T-cell (primary cell): ENCODE measurements around the gene RPS29. TPM values are rescaled to one million over a fixed set of nuclear protein-coding genes. Genes with fewer than 3 reads are reported as not detected.

Source experiments
- ATAC-seq, 4 experiments: fragments of 200-7000 bp in 3 of 4; fragments of 150-1000 bp in 1 of 4; cut with Tn5 transposase; replicated peaks in 1 of 4; 1 replicate in 3 of 4; 2 replicates in 1 of 4; pipeline ENCODE4 v1.10.0; 2021; ENCODE audit warnings: moderate library complexity in 3 of 4, mild to moderate bottlenecking in 2 of 4, moderate number of reproducible peaks in 1 of 4
- CTCF ChIA-PET, 2 donors: fragments of 300-600 bp; sonication (Branson Sonifier 250); formaldehyde crosslinking; loops; one replicate each; lab custom pipeline; 2022; ENCODE audit warnings: antibody characterized with exemption in 2 of 2; lab: Charles Lee
- POLR2A ChIA-PET, 2 donors: fragments of 300-600 bp; sonication (Branson Sonifier 250); formaldehyde crosslinking; loops; one replicate each; lab custom pipeline; 2022; ENCODE audit warnings: antibody characterized with exemption in 2 of 2; lab: Charles Lee
- DNase-seq, 35 experiments: peaks; one replicate each; pipeline versions ENCODE4 v3.0.0 to v3.0.0-alpha.2; 2013 to 2023
- H3K27ac ChIP-seq: one replicate; pipeline ENCODE4 v1.5.1; 2013; ENCODE audit warnings: low read length
- H3K27me3 ChIP-seq, 2 experiments: replicated peaks in 1 of 2; 1 replicate in 1 of 2; 2 replicates in 1 of 2; pipeline versions ENCODE4 v1.6.1 to v1.7.0; 2013; ENCODE audit warnings: low read length in 1 of 2, mixed read lengths in 1 of 2; ENCODE audit not compliant: control insufficient read depth in 2 of 2, insufficient read depth in 2 of 2; ENCODE audit errors: extremely low read depth in 1 of 2
- H3K36me3 ChIP-seq, 2 donors: 1 replicate in 1 of 2; 2 replicates in 1 of 2; pipeline versions ENCODE4 v1.6.1 to v1.7.0; 2013; ENCODE audit warnings: low read length in 1 of 2; ENCODE audit not compliant: control insufficient read depth in 2 of 2, insufficient read depth in 1 of 2; ENCODE audit errors: extremely low read depth in 1 of 2
- H3K4me1 ChIP-seq, 2 experiments: 1 replicate in 1 of 2; 2 replicates in 1 of 2; pipeline versions ENCODE4 v1.6.1 to v1.7.0; 2013; ENCODE audit warnings: low read length in 2 of 2, mixed read lengths in 1 of 2; ENCODE audit not compliant: insufficient read depth in 2 of 2, control insufficient read depth in 1 of 2; ENCODE audit errors: extremely low read depth in 1 of 2
- H3K4me3 ChIP-seq, 2 donors: 1 replicate in 1 of 2; 2 replicates in 1 of 2; pipeline versions ENCODE4 v1.5.1 to v1.7.0; 2013; ENCODE audit warnings: mild to moderate bottlenecking in 2 of 2, low read length in 1 of 2, moderate library complexity in 1 of 2; ENCODE audit not compliant: control insufficient read depth in 1 of 2; ENCODE audit errors: extremely low read depth in 1 of 2
- H3K9me3 ChIP-seq: 2 replicates; pipeline ENCODE4 v1.7.0; 2013
- H3K27ac Mint-ChIP-seq, 2 donors: one replicate each; pipeline ENCODE4 v1.8.0; 2020 to 2021; ENCODE audit warnings: mild to moderate bottlenecking in 2 of 2, mixed read lengths in 2 of 2
- H3K27me3 Mint-ChIP-seq, 2 donors: one replicate each; pipeline ENCODE4 v1.8.0; 2021 to 2022; ENCODE audit warnings: mixed read lengths in 2 of 2
- H3K36me3 Mint-ChIP-seq: one replicate; pipeline ENCODE4 v1.8.0; 2021; ENCODE audit warnings: mixed read lengths
- H3K4me1 Mint-ChIP-seq, 3 donors: one replicate each; pipeline ENCODE4 v1.8.0; 2020 to 2022; ENCODE audit warnings: mixed read lengths in 3 of 3, mild to moderate bottlenecking in 1 of 3
- H3K4me3 Mint-ChIP-seq, 3 donors: one replicate each; pipeline ENCODE4 v1.8.0; 2020 to 2022; ENCODE audit warnings: mild to moderate bottlenecking in 3 of 3, mixed read lengths in 3 of 3, moderate library complexity in 3 of 3
- H3K9me3 Mint-ChIP-seq, 3 donors: one replicate each; pipeline ENCODE4 v1.8.0; 2020 to 2022; ENCODE audit warnings: mixed read lengths in 3 of 3
- WGBS: methylation state at CpG from one replicate; pipeline ENCODE4 v1.1.5; 2013; ENCODE audit warnings: missing lambda C conversion rate; ENCODE audit not compliant: insufficient coverage; 5-methylcytosine and 5-hydroxymethylcytosine counted together
- total RNA-seq, 35 experiments: library from RNA in 6 of 35; stranded (reverse) in 6 of 35; fragments of 120-200 nt in 1 of 35; gene quantifications; one replicate each; pipeline versions ENCODE4 v1.2.1 to v1.2.4 and lab custom pipeline; 2013 to 2026

RPS29 gene
- total RNA-seq, 5 donors from 2014 or later (not counting 1 experiment from before 2014, with no cell fraction given), result 3,720 to 4,554 (median 3,981) TPM

- ATAC-seq, result no peak
- peaks cover 53 to 61% (median 55%) of the 10 kb centered on the region in 3 donors for H3K4me1 Mint-ChIP-seq
- no CpG with 5 or more reads among the region's 3 CpGs for WGBS
- DNase-seq, result no peak
- Histone ChIP-seq H3K4me1 (peaks cover 20 to 30% of the 10 kb centered on the region in 2 experiments), H3K4me3 (no peak overlapping the region), H3K9me3 (no peaks in the 10 kb centered on the region), H3K27ac (peak overlapping the region; percentile 64), H3K27me3 (no peaks in the 10 kb centered on the region), H3K36me3 (peaks cover under 1 to 5% of the 10 kb centered on the region in 2 donors)
- POLR2A ChIA-PET, result interaction anchor here in 1 of 2 donors (0.8 to 2.6 kb wide), 2 partner anchors 11 to 349 kb away, joined by 3 to 14 read pairs; partner anchors contain the start of gene DNAAF2
- peaks cover 23% of the 10 kb centered on the region for H3K36me3 Mint-ChIP-seq
- peak overlapping the region; percentile 85 to 90 for H3K27ac Mint-ChIP-seq
- no peaks in the 10 kb centered on the region for H3K9me3 Mint-ChIP-seq
- CTCF ChIA-PET, result interaction anchor here in 1 of 2 donors (0.5 to 2.9 kb wide), 6 partner anchors 9 to 240 kb away, joined by 3 to 26 read pairs (median 4); partner anchors contain the start of genes DNAAF2 and LRR1
- peak overlapping the region; percentile 97 to 99 (median 97) for H3K4me3 Mint-ChIP-seq
- no peaks in the 10 kb centered on the region for H3K27me3 Mint-ChIP-seq
These were observed 37.2 kb upstream of the RPS29 start for GRCh38 chr14:49623387-49623786.

DNA sequence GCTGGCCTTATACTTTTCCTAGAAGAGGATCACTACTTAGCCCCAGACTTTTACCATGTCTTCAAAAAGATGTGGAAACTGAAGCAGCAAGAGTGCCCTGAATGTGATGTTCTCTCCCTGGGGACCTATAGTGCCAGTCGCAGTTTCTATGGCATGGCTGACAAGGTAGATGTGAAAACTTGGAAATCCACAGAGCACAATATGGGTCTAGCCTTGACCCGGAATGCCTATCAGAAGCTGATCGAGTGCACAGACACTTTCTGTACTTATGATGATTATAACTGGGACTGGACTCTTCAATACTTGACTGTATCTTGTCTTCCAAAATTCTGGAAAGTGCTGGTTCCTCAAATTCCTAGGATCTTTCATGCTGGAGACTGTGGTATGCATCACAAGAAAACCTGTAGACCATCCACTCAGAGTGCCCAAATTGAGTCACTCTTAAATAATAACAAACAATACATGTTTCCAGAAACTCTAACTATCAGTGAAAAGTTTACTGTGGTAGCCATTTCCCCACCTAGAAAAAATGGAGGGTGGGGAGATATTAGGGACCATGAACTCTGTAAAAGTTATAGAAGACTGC, 35.9 kb upstream of the RPS29 start:
- ATAC-seq, result no peak
- peaks cover 20 to 34% of the 10 kb centered on the region in 2 experiments for H3K4me1 ChIP-seq
- Mint-ChIP-seq H3K27ac (peak overlapping the region; percentile 88 to 98), H3K36me3 (peaks cover 24% of the 10 kb centered on the region), H3K4me3 (peak overlapping the region; percentile 97 to 99 (median 97)), H3K27me3 (no peaks in the 10 kb centered on the region), H3K9me3 (no peaks in the 10 kb centered on the region), H3K4me1 (peaks cover 57 to 63% (median 58%) of the 10 kb centered on the region in 3 donors)
- peak overlapping the region; percentile 95 for H3K27ac ChIP-seq
- peak overlapping the region; percentile 74 to 78 for H3K4me3 ChIP-seq
- CTCF ChIA-PET, result interaction anchor here (0.5 to 2.7 kb wide), 5 partner anchors 12 to 207 kb away, joined by 3 to 77 read pairs (median 6); partner anchors contain the start of genes DNAAF2 (in 1 of the 2) and RPS29 (in 1 of the 2)
- no peaks in the 10 kb centered on the region for H3K27me3 ChIP-seq
- DNase-seq, result peak in 1 of 35 experiments; percentile 18
- H3K9me3 ChIP-seq, result no peaks in the 10 kb centered on the region
- peaks cover 5 to 17% of the 10 kb centered on the region in 2 donors for H3K36me3 ChIP-seq
- WGBS, result 45% methylated on average over 3 of the region's 3 CpGs
- POLR2A ChIA-PET, result interaction anchor here (0.5 to 2.9 kb wide), 5 partner anchors 12 to 146 kb away, joined by 3 to 59 read pairs (median 8); partner anchors contain the start of genes DNAAF2 (in 1 of the 2) and KLHDC2 (in 1 of the 2)

- H3K4me1 Mint-ChIP-seq, result peaks cover 55 to 61% (median 61%) of the 10 kb centered on the region in 3 donors
- POLR2A ChIA-PET, result interaction anchor here (0.5 to 2.9 kb wide), 16 partner anchors 11 to 242 kb away, joined by 3 to 59 read pairs (median 8); partner anchors contain the start of genes LRR1 (in 2 of the 2), RPS29 (in 2 of the 2), DNAAF2 (in 1 of the 2) and KLHDC2 (in 1 of the 2)
- peaks cover 20 to 34% of the 10 kb centered on the region in 2 experiments for H3K4me1 ChIP-seq
- peak overlapping the region; percentile 97 to 99 (median 97) for H3K4me3 Mint-ChIP-seq
- no peaks in the 10 kb centered on the region for H3K9me3 Mint-ChIP-seq
- peaks cover 22% of the 10 kb centered on the region for H3K36me3 Mint-ChIP-seq
- peak; percentile 7 to 41 (median 34) for ATAC-seq
- H3K27me3 ChIP-seq, result no peaks in the 10 kb centered on the region
- WGBS, result under 1% methylated on average over 62 of the region's 65 CpGs
- CTCF ChIA-PET, result interaction anchor here (0.5 to 2.7 kb wide), 17 partner anchors 9 to 240 kb away, joined by 3 to 77 read pairs (median 5); partner anchors contain the start of genes DNAAF2 (in 1 of the 2), KLHDC2 (in 1 of the 2), LRR1 (in 1 of the 2) and NEMF (in 1 of the 2)
- peaks cover 5 to 20% of the 10 kb centered on the region in 2 donors for H3K36me3 ChIP-seq
- H3K27ac Mint-ChIP-seq, result peak overlapping the region; percentile 98 to 99
- no peaks in the 10 kb centered on the region for H3K9me3 ChIP-seq
- DNase-seq, result peak in 25 of 35 experiments; percentile 26 to 74 (median 53)
- H3K27me3 Mint-ChIP-seq, result no peaks in the 10 kb centered on the region
- H3K4me3 ChIP-seq, result peak overlapping the region; percentile 74 to 78
- peak overlapping the region; percentile 95 for H3K27ac ChIP-seq
These were observed 35.1 kb upstream of the RPS29 start for GRCh38 chr14:49621114-49621881.

- H3K36me3 Mint-ChIP-seq, result peaks cover 19% of the 10 kb centered on the region
- ATAC-seq, result peak; percentile 88 to 91 (median 90)
- peak within 1 kb of the TSS; percentile 98 to 99 for H3K27ac Mint-ChIP-seq
- Histone ChIP-seq H3K9me3 (no peaks in the 10 kb centered on the region), H3K4me1 (peaks cover 20 to 34% of the 10 kb centered on the region in 2 experiments), H3K4me3 (peak within 1 kb of the TSS; percentile 74 to 78), H3K27me3 (no peaks in the 10 kb centered on the region), H3K36me3 (peaks cover 5 to 20% of the 10 kb centered on the region in 2 donors), H3K27ac (peak within 1 kb of the TSS; percentile 95)
- peak within 1 kb of the TSS; percentile 97 to 99 (median 97) for H3K4me3 Mint-ChIP-seq
- no peaks in the 10 kb centered on the region for H3K9me3 Mint-ChIP-seq
- WGBS, result under 1% methylated on average over 85 of the region's 85 CpGs
- ChIA-PET CTCF (interaction anchor here (0.6 to 2.7 kb wide), 27 partner anchors 9 to 441 kb away, joined by 3 to 77 read pairs (median 4); partner anchors contain the start of genes DNAAF2 (in 2 of the 2), NEMF (in 2 of the 2), KLHDC2 (in 1 of the 2) and LRR1 (in 1 of the 2)), POLR2A (interaction anchor here (0.5 to 2.9 kb wide), 33 partner anchors 8 to 1153 kb away, joined by 3 to 59 read pairs (median 5); partner anchors contain the start of genes LRR1 (in 2 of the 2), RPS29 (in 2 of the 2), DNAAF2 (in 1 of the 2) and KLHDC2 (in 1 of the 2))
- H3K27me3 Mint-ChIP-seq, result no peaks in the 10 kb centered on the region
- peak; percentile 84 to 96 (median 91) for DNase-seq
- peaks cover 51 to 58% (median 58%) of the 10 kb centered on the region in 3 donors for H3K4me1 Mint-ChIP-seq
These were observed 34.3 kb upstream of the RPS29 start, which contains the start of the genes MGAT2 and RPL36AL for GRCh38 chr14:49620182-49621113. MGAT2 (plus strand) TSS chr14:49620799; CDS start chr14:49621269, 470 bp downstream. RPL36AL (minus strand) TSS chr14:49620626; CDS start chr14:49619104, 1,522 bp downstream.

DNA sequence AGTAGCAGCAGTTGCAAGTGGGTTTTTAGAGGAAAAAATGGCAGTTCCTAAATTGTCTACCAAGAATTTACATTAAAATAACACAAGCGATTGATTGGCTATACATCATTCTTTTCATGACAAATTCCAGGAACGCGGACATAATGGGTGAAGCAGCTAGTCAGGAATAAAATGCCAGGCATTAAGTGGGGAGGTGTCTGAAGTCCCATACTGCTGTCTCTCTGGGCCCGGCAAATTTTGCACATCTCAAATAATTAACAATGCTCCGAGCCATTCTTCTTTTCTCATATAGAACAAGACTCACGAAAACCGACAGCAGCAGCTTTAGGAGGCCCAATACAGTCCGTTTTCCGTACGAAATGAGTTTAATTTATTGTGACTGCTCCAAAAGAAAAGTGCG, 33.5 kb upstream of the RPS29 start:
- Mint-ChIP-seq H3K27ac (peak overlapping the region; percentile 98 to 99), H3K27me3 (no peaks in the 10 kb centered on the region), H3K4me1 (peaks cover 45 to 54% (median 54%) of the 10 kb centered on the region in 3 donors), H3K9me3 (no peaks in the 10 kb centered on the region), H3K36me3 (peaks cover 19% of the 10 kb centered on the region), H3K4me3 (peak overlapping the region; percentile 97 to 99 (median 97))
- WGBS, result 3% methylated on average over 5 of the region's 11 CpGs
- no peaks in the 10 kb centered on the region for H3K27me3 ChIP-seq
- H3K4me1 ChIP-seq, result peaks cover 20 to 34% of the 10 kb centered on the region in 2 experiments
- H3K27ac ChIP-seq, result peak overlapping the region; percentile 95
- ATAC-seq (no peak), DNase-seq (no peak)
- CTCF ChIA-PET, result interaction anchor here (0.6 to 2.7 kb wide), 18 partner anchors 9 to 442 kb away, joined by 3 to 77 read pairs (median 5); partner anchors contain the start of genes DNAAF2 (in 2 of the 2), KLHDC2 (in 1 of the 2), LRR1 (in 1 of the 2) and RPS29 (in 1 of the 2)
- peak overlapping the region; percentile 74 to 78 for H3K4me3 ChIP-seq
- POLR2A ChIA-PET, result interaction anchor here (0.6 to 2.9 kb wide), 24 partner anchors 8 to 1051 kb away, joined by 3 to 59 read pairs (median 7); partner anchors contain the start of genes RPS29 (in 2 of the 2), DNAAF2 (in 1 of the 2), KLHDC2 (in 1 of the 2) and LRR1 (in 1 of the 2)
- H3K9me3 ChIP-seq, result no peaks in the 10 kb centered on the region
- peaks cover 5 to 20% of the 10 kb centered on the region in 2 donors for H3K36me3 ChIP-seq
